ENCODE data around the gene ELAVL2. TPM values are rescaled to one million over a fixed set of nuclear protein-coding genes. Genes with fewer than 3 reads are reported as not detected.

ELAVL2 gene
- total RNA-seq, 1 donor from 2014 or later, result not detected

- intact Hi-C loops (cut with micrococcal nuclease), result no loop called here
- no peak for ATAC-seq
- DNase-seq, result no peak
Measured at GRCh38 chr9:23643656-23644258, 182.3 kb downstream of the ELAVL2 start.
